Smooth muscle cell (in vitro differentiated cells): ENCODE measurements around the gene ZBTB43. TPM values are rescaled to one million over a fixed set of nuclear protein-coding genes. Genes with fewer than 3 reads are reported as not detected.

Source experiments
- DNase-seq: peaks from one replicate; lab custom pipeline; 2025; ENCODE audit not compliant: unreplicated experiment; lab: John Stamatoyannopoulos, UW
- H2AFZ ChIP-seq: fragments of 200-600 bp; sonication (generic); 2 replicates; pipeline ENCODE4 v1.6.0; 2016; ENCODE audit warnings: antibody characterized with exemption, low read depth, mild to moderate bottlenecking
- H3F3A ChIP-seq: fragments of 200-600 bp; sonication (generic); 2 replicates; pipeline ENCODE4 v1.6.0; 2017; ENCODE audit warnings: antibody characterized with exemption, low read depth
- H3K27ac ChIP-seq: fragments of 200-600 bp; sonication (generic); 2 replicates; pipeline ENCODE4 v1.5.1; 2016; ENCODE audit warnings: low read depth, mild to moderate bottlenecking
- H3K27me3 ChIP-seq: fragments of 200-600 bp; sonication (generic); 2 replicates; pipeline ENCODE4 v1.6.1; 2016; ENCODE audit warnings: low read depth, mild to moderate bottlenecking
- H3K36me3 ChIP-seq: fragments of 200-600 bp; sonication (generic); 2 replicates; pipeline ENCODE4 v1.5.1; 2016; ENCODE audit warnings: low read depth
- H3K4me1 ChIP-seq: fragments of 200-600 bp; sonication (generic); 2 replicates; pipeline ENCODE4 v1.5.1; 2016; ENCODE audit warnings: low read depth
- H3K4me2 ChIP-seq: fragments of 200-600 bp; sonication (generic); 2 replicates; pipeline ENCODE4 v1.6.0; 2016; ENCODE audit warnings: mild to moderate bottlenecking
- H3K4me3 ChIP-seq: fragments of 200-600 bp; sonication (generic); 2 replicates; pipeline ENCODE4 v1.5.1; 2016; ENCODE audit warnings: mild to moderate bottlenecking
- H3K79me2 ChIP-seq: fragments of 200-600 bp; sonication (generic); 2 replicates; pipeline ENCODE4 v1.6.0; 2016; ENCODE audit warnings: low read depth, mild to moderate bottlenecking
- H3K9ac ChIP-seq: fragments of 200-600 bp; sonication (generic); 2 replicates; pipeline ENCODE4 v1.6.0; 2016; ENCODE audit warnings: low read depth
- H3K9me3 ChIP-seq: fragments of 200-600 bp; sonication (generic); replicated peaks from 2 replicates; pipeline ENCODE4 v1.5.1; 2016; ENCODE audit warnings: low read depth
- H4K20me1 ChIP-seq: fragments of 200-600 bp; sonication (generic); 2 replicates; pipeline ENCODE4 v1.6.0; 2016; ENCODE audit warnings: low read depth
- WGBS: methylation state at CpG from one replicate; pipeline ENCODE4 v1.1.7; 2016; ENCODE audit warnings: low lambda C conversion rate; 5-methylcytosine and 5-hydroxymethylcytosine counted together
- polyA plus RNA-seq: library from polyadenylated mRNA; unstranded; fragments of >200 nt; fragmentation: Nextera tagmentation; extraction: Ambion mirVana; gene quantifications from 2 replicates; pipeline ENCODE4 v1.2.1, GENCODE V29; 2016
- total RNA-seq: library from RNA; depleted of rRNA; stranded (reverse); fragments of >200 nt; gene quantifications from 2 replicates; pipeline ENCODE4 v1.2.3, GENCODE V29; 2014
- TF ChIP-seq, protein P1 (sequence below): fragments of 200-600 bp; sonication (generic); IDR thresholded peaks from 2 replicates; pipeline ENCODE4 v1.5.1; 2017; ENCODE audit warnings: borderline replicate concordance, mild to moderate bottlenecking, antibody characterized with exemption; ENCODE audit not compliant: insufficient read depth, poor library complexity, severe bottlenecking

The ZBTB43 gene
- total and polyA plus RNA-seq, 2 experiments from 2014 or later = 11.5 to 12.3 TPM

DNA sequence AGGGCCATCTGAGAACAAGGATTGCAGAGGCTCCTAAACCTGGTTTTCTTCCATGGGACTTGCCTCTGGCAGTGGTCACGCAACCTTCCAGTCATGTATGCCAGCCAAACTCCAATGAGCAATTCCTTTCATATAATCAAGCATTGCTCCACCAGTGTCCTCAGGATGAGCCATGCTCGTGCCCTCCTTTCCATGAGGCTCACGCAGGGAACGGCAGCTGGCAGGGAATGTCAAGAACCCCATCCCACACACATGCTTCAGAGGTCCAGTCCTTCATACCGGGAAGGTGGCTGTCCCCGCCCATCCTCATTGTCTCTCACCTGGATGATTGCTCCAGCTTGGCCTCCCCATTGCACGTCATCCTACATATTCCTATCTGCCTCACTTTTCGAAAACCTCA, 42.2 kb downstream of the ZBTB43 start:
- H3K27ac ChIP-seq = no peak overlapping the region
- no peak overlapping the region for H3K4me2 ChIP-seq
- no peaks in the 10 kb centered on the region for H3F3A ChIP-seq
- H3K4me1 ChIP-seq = no peaks in the 10 kb centered on the region
- no peaks in the 10 kb centered on the region for H3K79me2 ChIP-seq
- no peak overlapping the region for H3K4me3 ChIP-seq
- H4K20me1 ChIP-seq = no peaks in the 10 kb centered on the region
- H3K9me3 ChIP-seq = no peaks in the 10 kb centered on the region
- H3K9ac ChIP-seq = no peak overlapping the region
- peaks cover 11% of the 10 kb centered on the region for H3K27me3 ChIP-seq
- no peak overlapping the region for H2AFZ ChIP-seq
- WGBS = 94% methylated on average over 8 of the region's 8 CpGs
- DNase-seq = no peak
- TF ChIP-seq, protein P1, sequence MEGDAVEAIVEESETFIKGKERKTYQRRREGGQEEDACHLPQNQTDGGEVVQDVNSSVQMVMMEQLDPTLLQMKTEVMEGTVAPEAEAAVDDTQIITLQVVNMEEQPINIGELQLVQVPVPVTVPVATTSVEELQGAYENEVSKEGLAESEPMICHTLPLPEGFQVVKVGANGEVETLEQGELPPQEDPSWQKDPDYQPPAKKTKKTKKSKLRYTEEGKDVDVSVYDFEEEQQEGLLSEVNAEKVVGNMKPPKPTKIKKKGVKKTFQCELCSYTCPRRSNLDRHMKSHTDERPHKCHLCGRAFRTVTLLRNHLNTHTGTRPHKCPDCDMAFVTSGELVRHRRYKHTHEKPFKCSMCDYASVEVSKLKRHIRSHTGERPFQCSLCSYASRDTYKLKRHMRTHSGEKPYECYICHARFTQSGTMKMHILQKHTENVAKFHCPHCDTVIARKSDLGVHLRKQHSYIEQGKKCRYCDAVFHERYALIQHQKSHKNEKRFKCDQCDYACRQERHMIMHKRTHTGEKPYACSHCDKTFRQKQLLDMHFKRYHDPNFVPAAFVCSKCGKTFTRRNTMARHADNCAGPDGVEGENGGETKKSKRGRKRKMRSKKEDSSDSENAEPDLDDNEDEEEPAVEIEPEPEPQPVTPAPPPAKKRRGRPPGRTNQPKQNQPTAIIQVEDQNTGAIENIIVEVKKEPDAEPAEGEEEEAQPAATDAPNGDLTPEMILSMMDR = no peak
- no peaks in the 10 kb centered on the region for H3K36me3 ChIP-seq

GRCh38 chr9:126849591-126850225, 44.9 kb downstream of the ZBTB43 start:
- Histone ChIP-seq H3K9ac (no peak overlapping the region), H3K36me3 (no peaks in the 10 kb centered on the region), H3F3A (no peaks in the 10 kb centered on the region), H3K27ac (no peak overlapping the region), H3K4me3 (no peak overlapping the region), H3K9me3 (no peaks in the 10 kb centered on the region), H2AFZ (no peak overlapping the region), H3K4me2 (no peak overlapping the region), H3K4me1 (no peaks in the 10 kb centered on the region), H4K20me1 (no peaks in the 10 kb centered on the region), H3K79me2 (no peaks in the 10 kb centered on the region), H3K27me3 (peaks cover 17% of the 10 kb centered on the region)
- no peak for DNase-seq
- TF ChIP-seq, protein P1 = no peak
- 90% methylated on average over 8 of the region's 8 CpGs for WGBS

- H3K4me2 ChIP-seq = no peak overlapping the region
- H2AFZ ChIP-seq = no peak overlapping the region
- no peaks in the 10 kb centered on the region for H3K79me2 ChIP-seq
- no peaks in the 10 kb centered on the region for H4K20me1 ChIP-seq
- H3K36me3 ChIP-seq = no peaks in the 10 kb centered on the region
- TF ChIP-seq, protein P1 = no peak
- H3K27me3 ChIP-seq = peaks cover 17% of the 10 kb centered on the region
- no peak for DNase-seq
- no peak overlapping the region for H3K4me3 ChIP-seq
- no peak overlapping the region for H3K9ac ChIP-seq
- H3F3A ChIP-seq = no peaks in the 10 kb centered on the region
- H3K9me3 ChIP-seq = no peaks in the 10 kb centered on the region
- no peak overlapping the region for H3K27ac ChIP-seq
- 93% methylated on average over 6 of the region's 6 CpGs for WGBS
- H3K4me1 ChIP-seq = no peaks in the 10 kb centered on the region
Observed at GRCh38 chr9:126851286-126851880, 46.5 kb downstream of the ZBTB43 start.
